Endodermal cell (in vitro differentiated cells): ENCODE data around the gene NFIA. TPM values are rescaled to one million over a fixed set of nuclear protein-coding genes. Genes with fewer than 3 reads are reported as not detected.

Source experiments
- DNase-seq: peaks from one replicate; pipeline ENCODE4 v3.0.0-alpha.2; 2017
- H3K27ac ChIP-seq: 2 replicates; pipeline ENCODE4 v1.5.1; 2013; ENCODE audit warnings: mild to moderate bottlenecking, low read depth, low read length, moderate library complexity
- H3K27me3 ChIP-seq: 2 replicates; pipeline ENCODE4 v1.6.1; 2013; ENCODE audit warnings: mild to moderate bottlenecking, low read length, moderate library complexity; ENCODE audit not compliant: insufficient read depth, control insufficient read depth, poor library complexity, severe bottlenecking
- H3K36me3 ChIP-seq: 2 replicates; pipeline ENCODE4 v1.7.0; 2013; ENCODE audit warnings: mild to moderate bottlenecking, low read length, moderate library complexity; ENCODE audit not compliant: control insufficient read depth, insufficient read depth
- H3K4me1 ChIP-seq: one replicate; pipeline ENCODE4 v1.7.0; 2013; ENCODE audit warnings: low read length; ENCODE audit not compliant: control insufficient read depth, insufficient read depth
- H3K4me3 ChIP-seq: 2 replicates; pipeline ENCODE4 v1.5.1; 2013; ENCODE audit warnings: mild to moderate bottlenecking, low read length, moderate library complexity
- H3K9ac ChIP-seq: 2 replicates; pipeline ENCODE4 v1.6.1; 2013; ENCODE audit warnings: mild to moderate bottlenecking, low read length, moderate library complexity; ENCODE audit not compliant: poor library complexity, severe bottlenecking; ENCODE audit errors: extremely low read depth
- H3K9me3 ChIP-seq: 2 replicates; pipeline ENCODE4 v1.6.1; 2013; ENCODE audit warnings: mild to moderate bottlenecking, low read length, moderate library complexity; ENCODE audit not compliant: control insufficient read depth
- H3K27ac Mint-ChIP-seq: 2 replicates; pipeline ENCODE4 v1.8.0; 2020; ENCODE audit warnings: mixed read lengths
- H3K27me3 Mint-ChIP-seq: 2 replicates; pipeline ENCODE4 v1.8.0; 2021; ENCODE audit warnings: mild to moderate bottlenecking, mixed read lengths; ENCODE audit not compliant: insufficient read depth
- H3K36me3 Mint-ChIP-seq: 2 replicates; pipeline ENCODE4 v1.8.0; 2020; ENCODE audit warnings: low read depth, mixed read lengths
- H3K4me1 Mint-ChIP-seq: 2 replicates; pipeline ENCODE4 v1.8.0; 2020; ENCODE audit warnings: mixed read lengths
- H3K4me3 Mint-ChIP-seq: 2 replicates; pipeline ENCODE4 v1.8.0; 2020; ENCODE audit warnings: mild to moderate bottlenecking, moderate library complexity, mixed read lengths
- H3K9me3 Mint-ChIP-seq: 2 replicates; pipeline ENCODE4 v1.8.0; 2020; ENCODE audit warnings: mild to moderate bottlenecking, mixed read lengths
- CTCF ChIP-seq: fragments of 200-600 bp; sonication (generic); conservative IDR thresholded peaks from 2 replicates; pipeline ENCODE4 v1.5.0; 2021; ENCODE audit warnings: antibody characterized with exemption, mild to moderate bottlenecking
- WGBS, 2 experiments: methylation state at CpG; one replicate each; pipeline versions ENCODE4 v1.1.5 to v1.1.7; 2013; ENCODE audit warnings: missing lambda C conversion rate in 2 of 2, mixed read lengths in 1 of 2; ENCODE audit not compliant: insufficient coverage in 1 of 2, insufficient read length in 1 of 2; 5-methylcytosine and 5-hydroxymethylcytosine counted together
- total RNA-seq, 2 donors: library from RNA; stranded (reverse); fragmentation: NEBNext Ultra II Directional in 1 of 2; extraction: Animal tissue kit (Norgen Biotek cat#: 25700) in 1 of 2; gene quantifications; 2 replicates in 1 of 2; 3 replicates in 1 of 2; pipeline ENCODE4 v1.2.1, GENCODE V29; 2021

Gene NFIA
- total RNA-seq, 2 donors from 2014 or later, result 2.3 to 3.8 TPM

- H3K36me3 Mint-ChIP-seq, result no peaks in the 10 kb centered on the region
- no peaks in the 10 kb centered on the region for H3K9me3 Mint-ChIP-seq
- Histone ChIP-seq H3K27me3 (no peaks in the 10 kb centered on the region), H3K36me3 (no peaks in the 10 kb centered on the region), H3K9me3 (no peaks in the 10 kb centered on the region), H3K4me1 (no peaks in the 10 kb centered on the region), H3K27ac (no peak overlapping the region), H3K9ac (no peak overlapping the region), H3K4me3 (no peak overlapping the region)
- TF ChIP-seq CTCF, result no peak
- no peaks in the 10 kb centered on the region for H3K27me3 Mint-ChIP-seq
- H3K4me3 Mint-ChIP-seq, result no peak overlapping the region
- H3K4me1 Mint-ChIP-seq, result peaks cover 17% of the 10 kb centered on the region
- H3K27ac Mint-ChIP-seq, result no peak overlapping the region
- DNase-seq, result no peak
- 80 to 89% methylated on average over 1 to 5 of the region's 5 CpGs for WGBS, 2 experiments
Measured at GRCh38 chr1:61419657-61420056, 337.3 kb downstream of the NFIA start.

- no peak overlapping the region for H3K27ac Mint-ChIP-seq
- H3K9me3 Mint-ChIP-seq, result no peaks in the 10 kb centered on the region
- H3K36me3 Mint-ChIP-seq, result no peaks in the 10 kb centered on the region
- H3K36me3 ChIP-seq, result no peaks in the 10 kb centered on the region
- peaks cover 17% of the 10 kb centered on the region for H3K4me1 Mint-ChIP-seq
- no peak overlapping the region for H3K4me3 Mint-ChIP-seq
- no peaks in the 10 kb centered on the region for H3K9me3 ChIP-seq
- no peak overlapping the region for H3K9ac ChIP-seq
- no peak overlapping the region for H3K4me3 ChIP-seq
- no peak overlapping the region for H3K27ac ChIP-seq
- WGBS, 2 experiments, result 63 to 81% methylated on average over 1 to 3 of the region's 3 CpGs
- H3K27me3 Mint-ChIP-seq, result no peaks in the 10 kb centered on the region
- DNase-seq, result no peak
- H3K27me3 ChIP-seq, result no peaks in the 10 kb centered on the region
- H3K4me1 ChIP-seq, result no peaks in the 10 kb centered on the region
- no peak for TF ChIP-seq CTCF
Measured at GRCh38 chr1:61420243-61420642, 337.9 kb downstream of the NFIA start.

GRCh38 chr1:61420909-61421835 is 338.8 kb downstream of the NFIA start:
- Mint-ChIP-seq H3K4me3 (no peak overlapping the region), H3K9me3 (no peaks in the 10 kb centered on the region), H3K27ac (no peak overlapping the region), H3K36me3 (no peaks in the 10 kb centered on the region), H3K27me3 (peaks cover 2% of the 10 kb centered on the region), H3K4me1 (peaks cover 17% of the 10 kb centered on the region)
- H3K4me3 ChIP-seq, result no peak overlapping the region
- no peaks in the 10 kb centered on the region for H3K9me3 ChIP-seq
- H3K9ac ChIP-seq, result no peak overlapping the region
- H3K27me3 ChIP-seq, result no peaks in the 10 kb centered on the region
- H3K27ac ChIP-seq, result no peak overlapping the region
- 91 to 96% methylated on average over 12 to 14 of the region's 14 CpGs for WGBS, 2 experiments
- H3K36me3 ChIP-seq, result no peaks in the 10 kb centered on the region
- DNase-seq, result no peak
- TF ChIP-seq CTCF, result no peak
- no peaks in the 10 kb centered on the region for H3K4me1 ChIP-seq
